Esophagus muscularis mucosa (tissue), 3 donors: ENCODE results near the gene MUC16.

Source experiments
- CTCF ChIP-seq, 3 experiments: fragments of 200-600 bp in 2 of 3; fragments of 450-650 bp in 1 of 3; sonication (generic) in 2 of 3; IDR thresholded peaks; one replicate each; pipeline ENCODE4 v1.5.1; 2017 to 2019; ENCODE audit warnings: antibody characterized with exemption in 3 of 3, mild to moderate bottlenecking in 2 of 3, moderate library complexity in 1 of 3
- POLR2A ChIP-seq: fragments of 450-650 bp; IDR thresholded peaks from one replicate; pipeline ENCODE4 v1.6.1; 2017; ENCODE audit warnings: antibody characterized with exemption, moderate library complexity, mild to moderate bottlenecking, low read depth
- POLR2AphosphoS5 ChIP-seq, 2 donors: sonication (generic); formaldehyde crosslinking; IDR thresholded peaks; one replicate each; pipeline ENCODE4 v1.6.1; 2017; ENCODE audit warnings: antibody characterized with exemption in 2 of 2

- TF ChIP-seq CTCF (IDR thresholded peaks at IDR 0.05) (no peak), POLR2A (no peak), POLR2AphosphoS5 (IDR thresholded peaks at IDR 0.05) (no peak)
Observed at GRCh38 chr19:9011875-9012274, 1.7 kb upstream of the MUC16 start.
